Caco-2 (cell line): ENCODE data around the gene AP3D1. TPM values are rescaled to one million over a fixed set of nuclear protein-coding genes. Genes with fewer than 3 reads are reported as not detected.

ENCODE experiments used
- BruUV-seq: library from RNA; stranded (reverse); fragments of 400-500 nt; replicated peaks from 2 replicates; lab custom pipeline; 2021; lab: Mats Ljungman, UMichigan
- CTCF ChIA-PET: fragments of 300-600 bp; sonication (Branson Sonifier 250); formaldehyde crosslinking; loops from one replicate; lab custom pipeline; 2022; ENCODE audit warnings: antibody characterized with exemption; lab: Charles Lee
- POLR2A ChIA-PET: fragments of 300-600 bp; sonication (Branson Sonifier 250); formaldehyde crosslinking; loops from one replicate; lab custom pipeline; 2022; ENCODE audit warnings: antibody characterized with exemption; lab: Charles Lee
- DNase-seq, 2 experiments: peaks; one replicate each; pipeline versions ENCODE4 v3.0.0 to v3.0.0-alpha.2; 2020 to 2022
- H3K27me3 ChIP-seq: replicated peaks from 2 replicates; pipeline ENCODE4 v1.6.0; 2011; ENCODE audit warnings: low read length; ENCODE audit not compliant: control insufficient read depth, insufficient read depth
- H3K36me3 ChIP-seq: 2 replicates; pipeline ENCODE4 v1.5.1; 2011; ENCODE audit warnings: low read length; ENCODE audit not compliant: control insufficient read depth, insufficient read depth
- H3K4me1 ChIP-seq: fragments of 250-450 bp; sonication (Bioruptor Pico); 2 replicates; pipeline ENCODE4 v1.5.1; 2020; ENCODE audit warnings: mild to moderate bottlenecking
- H3K4me3 ChIP-seq: 2 replicates; pipeline ENCODE4 v1.5.1; 2011; ENCODE audit warnings: low read depth, mild to moderate bottlenecking, control low read depth, low read length
- H3K9me3 ChIP-seq: fragments of 250-450 bp; sonication (Bioruptor Pico); 2 replicates; pipeline ENCODE4 v1.5.1; 2020; ENCODE audit warnings: mild to moderate bottlenecking, moderate library complexity
- H3K27ac Mint-ChIP-seq: one replicate; pipeline ENCODE4 v1.8.0; 2022; ENCODE audit warnings: mixed read lengths; ENCODE audit not compliant: unreplicated experiment
- H3K27me3 Mint-ChIP-seq: one replicate; pipeline ENCODE4 v1.8.0; 2022; ENCODE audit warnings: mixed read lengths; ENCODE audit not compliant: insufficient read depth, unreplicated experiment
- H3K36me3 Mint-ChIP-seq: one replicate; pipeline ENCODE4 v1.8.0; 2022; ENCODE audit warnings: mild to moderate bottlenecking, mixed read lengths; ENCODE audit not compliant: insufficient read depth, unreplicated experiment
- H3K4me1 Mint-ChIP-seq: one replicate; pipeline ENCODE4 v1.8.0; 2022; ENCODE audit warnings: low read depth, mixed read lengths; ENCODE audit not compliant: unreplicated experiment
- H3K4me3 Mint-ChIP-seq: one replicate; pipeline ENCODE4 v1.8.0; 2022; ENCODE audit warnings: mild to moderate bottlenecking, moderate library complexity, mixed read lengths; ENCODE audit not compliant: unreplicated experiment
- H3K9me3 Mint-ChIP-seq: one replicate; pipeline ENCODE4 v1.8.0; 2022; ENCODE audit warnings: mixed read lengths; ENCODE audit not compliant: unreplicated experiment
- intact Hi-C: fragments of 100-400 bp; cut with micrococcal nuclease; formaldehyde crosslinking; loops from one replicate; pipeline ENCODE4 v1.10.0; 2022; ENCODE audit not compliant: unreplicated experiment
- total RNA-seq: library from RNA; stranded (reverse); gene quantifications from 2 replicates; pipeline ENCODE4 v1.2.3, GENCODE V29; 2022
- TF ChIP-seq, protein P1 (sequence below), 2 experiments: fragments of 200-600 bp in 1 of 2; IDR thresholded peaks; 1 replicate in 1 of 2; 2 replicates in 1 of 2; pipeline versions ENCODE4 v1.5.1 to v1.8.0; 2011 to 2022; ENCODE audit warnings: antibody characterized with exemption in 1 of 2, control low read depth in 1 of 2, inconsistent platforms in 1 of 2, low read depth in 1 of 2, low read length in 1 of 2, mild to moderate bottlenecking in 1 of 2, moderate library complexity in 1 of 2; ENCODE audit not compliant: insufficient read depth in 1 of 2, severe bottlenecking in 1 of 2, unreplicated experiment in 1 of 2

The AP3D1 gene
- total RNA-seq, 1 experiment from 2014 or later, result 151 TPM

- H3K27ac Mint-ChIP-seq, result no peak overlapping the region
- DNase-seq, result no peak
- ChIA-PET POLR2A (no interaction called here), CTCF (no interaction called here)
- peaks cover 13% of the 10 kb centered on the region for H3K36me3 Mint-ChIP-seq
- BruUV-seq, result no TSS peak
- Histone ChIP-seq H3K36me3 (no peaks in the 10 kb centered on the region; the same call in 1 of the 2 replicates), H3K9me3 (no peaks in the 10 kb centered on the region), H3K4me1 (no peaks in the 10 kb centered on the region), H3K4me3 (no peak overlapping the region), H3K27me3 (no peaks in the 10 kb centered on the region)
- TF ChIP-seq, protein P1, sequence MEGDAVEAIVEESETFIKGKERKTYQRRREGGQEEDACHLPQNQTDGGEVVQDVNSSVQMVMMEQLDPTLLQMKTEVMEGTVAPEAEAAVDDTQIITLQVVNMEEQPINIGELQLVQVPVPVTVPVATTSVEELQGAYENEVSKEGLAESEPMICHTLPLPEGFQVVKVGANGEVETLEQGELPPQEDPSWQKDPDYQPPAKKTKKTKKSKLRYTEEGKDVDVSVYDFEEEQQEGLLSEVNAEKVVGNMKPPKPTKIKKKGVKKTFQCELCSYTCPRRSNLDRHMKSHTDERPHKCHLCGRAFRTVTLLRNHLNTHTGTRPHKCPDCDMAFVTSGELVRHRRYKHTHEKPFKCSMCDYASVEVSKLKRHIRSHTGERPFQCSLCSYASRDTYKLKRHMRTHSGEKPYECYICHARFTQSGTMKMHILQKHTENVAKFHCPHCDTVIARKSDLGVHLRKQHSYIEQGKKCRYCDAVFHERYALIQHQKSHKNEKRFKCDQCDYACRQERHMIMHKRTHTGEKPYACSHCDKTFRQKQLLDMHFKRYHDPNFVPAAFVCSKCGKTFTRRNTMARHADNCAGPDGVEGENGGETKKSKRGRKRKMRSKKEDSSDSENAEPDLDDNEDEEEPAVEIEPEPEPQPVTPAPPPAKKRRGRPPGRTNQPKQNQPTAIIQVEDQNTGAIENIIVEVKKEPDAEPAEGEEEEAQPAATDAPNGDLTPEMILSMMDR (IDR thresholded peaks at IDR 0.05; ENCODE audit: insufficient read depth in 1 of 2, low read depth in 1 of 2, low read length in 1 of 2, severe bottlenecking in 1 of 2, unreplicated experiment in 1 of 2), result no peak
- H3K4me3 Mint-ChIP-seq, result no peak overlapping the region
- H3K27me3 Mint-ChIP-seq, result no peaks in the 10 kb centered on the region
- no peaks in the 10 kb centered on the region for H3K4me1 Mint-ChIP-seq
- intact Hi-C loops, result no loop called here
- no peaks in the 10 kb centered on the region for H3K9me3 Mint-ChIP-seq
Observed at GRCh38 chr19:2080336-2080988, 70.9 kb downstream of the AP3D1 start.

GRCh38 chr19:2079865-2080301 is 71.5 kb downstream of the AP3D1 start:
- H3K4me1 ChIP-seq, result no peaks in the 10 kb centered on the region
- Mint-ChIP-seq H3K36me3 (peaks cover 13% of the 10 kb centered on the region), H3K27me3 (no peaks in the 10 kb centered on the region), H3K4me3 (no peak overlapping the region), H3K4me1 (no peaks in the 10 kb centered on the region), H3K27ac (no peak overlapping the region), H3K9me3 (no peaks in the 10 kb centered on the region)
- no peak for DNase-seq
- no peaks in the 10 kb centered on the region for H3K9me3 ChIP-seq
- H3K27me3 ChIP-seq, result no peaks in the 10 kb centered on the region
- POLR2A ChIA-PET, result no interaction called here
- intact Hi-C loops, result no loop called here
- CTCF ChIA-PET, result no interaction called here
- no TSS peak for BruUV-seq
- H3K4me3 ChIP-seq, result no peak overlapping the region
- TF ChIP-seq, protein P1 (IDR thresholded peaks at IDR 0.05; ENCODE audit: insufficient read depth in 1 of 2, low read depth in 1 of 2, low read length in 1 of 2, severe bottlenecking in 1 of 2, unreplicated experiment in 1 of 2), result no peak
- H3K36me3 ChIP-seq, result no peaks in the 10 kb centered on the region; the same call in 1 of the 2 replicates

DNA sequence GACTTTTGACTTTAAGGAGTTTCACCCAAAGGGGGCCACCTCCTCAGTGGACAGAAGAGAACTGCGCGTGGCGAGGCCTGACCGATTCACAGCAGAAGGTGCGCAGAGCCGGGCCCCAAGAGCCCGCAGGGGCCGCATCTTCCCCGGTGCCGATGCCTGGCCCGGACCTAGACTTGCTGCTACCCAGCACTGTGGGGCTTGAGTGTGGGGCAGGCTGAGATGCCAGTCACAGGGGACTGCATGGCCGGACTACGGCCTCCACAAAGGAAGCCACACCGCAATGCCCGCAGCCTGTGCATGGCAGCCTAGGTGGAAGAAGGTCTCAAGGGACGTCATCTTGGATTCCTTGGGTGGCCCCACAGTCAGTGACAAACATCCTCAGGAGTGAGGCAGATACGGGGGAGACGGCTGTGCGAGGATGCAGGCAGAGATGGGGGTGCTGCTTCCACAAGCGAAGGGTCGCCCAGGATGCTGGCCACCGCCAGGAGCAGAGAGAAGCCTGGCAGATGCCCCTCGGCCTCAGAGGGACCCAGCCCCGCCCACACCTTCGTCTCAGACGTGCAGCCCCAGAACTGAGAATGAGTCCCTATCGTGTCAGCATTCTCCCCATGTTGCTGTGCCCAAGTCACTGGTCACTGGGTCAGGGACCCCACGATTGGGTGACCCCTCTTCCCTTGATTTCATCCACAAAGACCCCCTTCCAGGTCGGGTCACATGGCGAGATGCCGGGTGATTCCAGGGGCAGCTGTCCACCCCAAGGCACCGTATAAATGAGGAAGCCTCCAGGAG is 72.1 kb downstream of the AP3D1 start:
- H3K4me1 Mint-ChIP-seq, result no peaks in the 10 kb centered on the region
- TF ChIP-seq, protein P1 (IDR thresholded peaks at IDR 0.05; ENCODE audit: insufficient read depth in 1 of 2, low read depth in 1 of 2, low read length in 1 of 2, severe bottlenecking in 1 of 2, unreplicated experiment in 1 of 2), result no peak
- peaks cover 13% of the 10 kb centered on the region for H3K36me3 Mint-ChIP-seq
- Histone ChIP-seq H3K9me3 (no peaks in the 10 kb centered on the region), H3K27me3 (no peaks in the 10 kb centered on the region), H3K36me3 (no peaks in the 10 kb centered on the region; the same call in 1 of the 2 replicates), H3K4me3 (no peak overlapping the region), H3K4me1 (no peaks in the 10 kb centered on the region)
- no TSS peak for BruUV-seq
- intact Hi-C loops, result no loop called here
- no peak overlapping the region for H3K4me3 Mint-ChIP-seq
- no peaks in the 10 kb centered on the region for H3K27me3 Mint-ChIP-seq
- ChIA-PET CTCF (no interaction called here), POLR2A (no interaction called here)
- DNase-seq, result no peak
- no peaks in the 10 kb centered on the region for H3K9me3 Mint-ChIP-seq
- no peak overlapping the region for H3K27ac Mint-ChIP-seq
